ENCODE data around the gene UBXN7. TPM values are rescaled to one million over a fixed set of nuclear protein-coding genes. Genes with fewer than 3 reads are reported as not detected.

Gene UBXN7
- total and polyA plus RNA-seq, 2 of the 4 experiments (the other 2 are of a cell fraction) = 8.6 to 16.1 TPM

GRCh38 chr3:196388956-196389355, 43.3 kb downstream of the UBXN7 start:
- dilution Hi-C loops (cut with HindIII; ENCODE audit: low sequenced_read_pairs, unreplicated experiment) (no loop called here), in situ Hi-C loops (cut with MboI; ENCODE audit: low sequenced_read_pairs) (no loop called here), intact Hi-C loops (cut with micrococcal nuclease) (loop anchor here (2.0 kb wide), 1 partner anchor 14 kb away; no protein-coding TSS in a partner anchor)
- ChIA-PET CTCF (interaction anchor here (0.6 kb wide), 1 partner anchor 38 kb away, joined by 3 read pairs; no protein-coding TSS in a partner anchor), POLR2A (ENCODE audit: unreplicated experiment) (no interaction called here)
- no CpG with 5 or more reads among the region's 3 CpGs for WGBS, 2 experiments (ENCODE audit: extremely low coverage in 2 of 2, insufficient read length in 1 of 2)
- H3K56ac ChIP-seq (ENCODE audit: extremely low read depth, insufficient read depth, low read length) = no peak overlapping the region
- no peak overlapping the region for H4K5ac ChIP-seq (ENCODE audit: low read depth, low read length)
- no peak overlapping the region for H2AK5ac ChIP-seq (ENCODE audit: low read depth, low read length)
- no TSS peak for BruUV-seq (replicated peaks)
- H3K36me3 ChIP-seq (ENCODE audit: control insufficient read depth, insufficient read depth, low read length) = peaks cover 22% of the 10 kb centered on the region
- H3K9me3 ChIP-seq (ENCODE audit: control insufficient read depth, insufficient read depth, low read length) = no peaks in the 10 kb centered on the region
- peaks cover 3 to 9% of the 10 kb centered on the region in 2 experiments; a peak in 2 of 4 replicates for H3K79me1 ChIP-seq (ENCODE audit: low read depth in 1 of 2, low read length in 2 of 2)
- H2BK20ac ChIP-seq (ENCODE audit: low read depth, low read length) = no peak overlapping the region
- no peak overlapping the region for H2BK120ac ChIP-seq (ENCODE audit: low read depth, low read length)
- H3K4ac ChIP-seq (ENCODE audit: low read depth, low read length) = no peak overlapping the region
- H3K4me3 ChIP-seq (ENCODE audit: insufficient read depth, low read depth, low read length) = no peak overlapping the region
- no peak overlapping the region for H2BK5ac ChIP-seq (ENCODE audit: low read depth, low read length, poor library complexity, severe bottlenecking)
- no peak for ATAC-seq (ENCODE audit: low read depth)
- no peaks in the 10 kb centered on the region for H4K20me1 ChIP-seq (ENCODE audit: insufficient read depth, low read length)
- no peak overlapping the region for H2AK9ac ChIP-seq (replicated peaks; ENCODE audit: low read depth, low read length, poor library complexity)
- no peaks in the 10 kb centered on the region for H3K27me3 ChIP-seq (ENCODE audit: control insufficient read depth, insufficient read depth, low read length)
- H3K14ac ChIP-seq (replicated peaks; ENCODE audit: low read depth, low read length) = no peak overlapping the region
- no peak overlapping the region for H3K4me2 ChIP-seq (ENCODE audit: low read depth, low read length)
- H2BK15ac ChIP-seq (ENCODE audit: low read depth, low read length) = no peak overlapping the region
- H2AFZ ChIP-seq (replicated peaks; ENCODE audit: low read length, poor library complexity) = no peak overlapping the region
- H4K91ac ChIP-seq (ENCODE audit: insufficient read depth, low read depth, low read length) = no peak overlapping the region
- no peak overlapping the region for H3K23ac ChIP-seq (ENCODE audit: low read depth, low read length)
- H3K9me1 ChIP-seq (ENCODE audit: insufficient read depth, low read length) = no peaks in the 10 kb centered on the region
- H3K9ac ChIP-seq (ENCODE audit: low read depth, low read length) = no peak overlapping the region
- TF ChIP-seq CTCF (conservative IDR thresholded peaks at IDR 0.05; ENCODE audit: low read depth, low read length) (no peak), NFE2L2 (IDR thresholded peaks at IDR 0.05; ENCODE audit: low read depth, low read length) (no peak), MAZ (IDR thresholded peaks at IDR 0.05; ENCODE audit: borderline replicate concordance, low read depth, low read length) (no peak), SMC3 (IDR thresholded peaks at IDR 0.05; ENCODE audit: low read depth, low read length) (no peak), POLR2A (IDR thresholded peaks at IDR 0.05; ENCODE audit: low read depth, low read length) (no peak), MAFK (IDR thresholded peaks at IDR 0.05; ENCODE audit: low read depth, low read length) (no peak), CHD1 (IDR thresholded peaks at IDR 0.05; ENCODE audit: low read depth, low read length) (no peak), RAD21 (IDR thresholded peaks at IDR 0.05; ENCODE audit: low read length) (no peak), ELK1 (IDR thresholded peaks at IDR 0.05; ENCODE audit: borderline replicate concordance, low read depth, low read length) (no peak), USF2 (IDR thresholded peaks at IDR 0.05; ENCODE audit: low read depth, low read length) (no peak), BHLHE40 (IDR thresholded peaks at IDR 0.05; ENCODE audit: low read depth, low read length) (no peak), FOS (IDR thresholded peaks at IDR 0.05; ENCODE audit: low read depth, low read length) (no peak), RFX5 (IDR thresholded peaks at IDR 0.05; ENCODE audit: low read depth, low read length) (no peak), MXI1 (IDR thresholded peaks at IDR 0.05; ENCODE audit: borderline replicate concordance, low read depth, low read length) (no peak), RCOR1 (IDR thresholded peaks at IDR 0.05; ENCODE audit: insufficient replicate concordance, low read length) (no peak)
- H3K18ac ChIP-seq (ENCODE audit: low read depth, low read length) = no peak overlapping the region
- no peak overlapping the region for H4K8ac ChIP-seq (ENCODE audit: low read depth in 2 of 2, low read length in 2 of 2)
- no peak for DNase-seq
- H3K27ac ChIP-seq (ENCODE audit: insufficient read depth, low read length) = no peak overlapping the region
- H3K4me1 ChIP-seq (ENCODE audit: control insufficient read depth, insufficient read depth, low read length) = no peaks in the 10 kb centered on the region
